PC-3 (cell line): Measurements from ENCODE around the gene FKBP10.

Experiments used
- CTCF ChIP-seq: fragments of 300-600 bp; sonication (generic); conservative IDR thresholded peaks from 2 replicates; pipeline ENCODE4 v1.5.1; 2017; ENCODE audit warnings: antibody characterized with exemption, low read depth, mild to moderate bottlenecking, low read length
- EZH2 ChIP-seq: fragments of 300-600 bp; sonication (generic); IDR thresholded peaks from one replicate; pipeline ENCODE4 v1.6.1; 2017; ENCODE audit warnings: antibody characterized with exemption, mild to moderate bottlenecking, low read length; ENCODE audit not compliant: unreplicated experiment

DNA sequence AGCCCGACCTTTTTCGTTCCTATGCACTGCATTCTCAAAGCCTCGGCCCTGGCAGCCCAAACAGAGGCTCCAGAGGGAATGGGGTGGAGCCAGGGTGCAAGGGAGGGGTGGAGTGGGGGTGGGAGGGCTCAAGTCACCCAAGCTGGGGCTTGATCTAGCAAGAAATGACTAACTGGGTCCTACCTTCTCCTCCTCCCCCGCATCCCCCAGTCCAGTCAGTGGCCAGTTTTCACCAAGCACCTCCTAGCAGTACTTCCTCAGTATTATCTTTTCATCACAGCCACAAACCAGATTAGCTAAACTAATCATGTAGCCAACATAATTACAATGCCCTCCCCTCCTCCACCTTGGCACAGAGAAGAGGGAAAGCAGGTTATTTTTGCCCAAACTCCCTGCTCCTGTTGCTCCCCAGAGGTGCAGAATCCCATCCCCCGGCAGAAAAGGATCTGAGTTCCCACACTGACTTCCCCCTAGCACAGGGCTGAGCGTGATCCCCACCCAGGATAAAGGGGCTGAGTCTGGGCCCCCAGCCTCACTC lies 28.5 kb upstream of the FKBP10 start:
- no peak for TF ChIP-seq CTCF
- no peak for TF ChIP-seq EZH2
